Measurements from ENCODE around the gene ATP8A2. TPM values are rescaled to one million over a fixed set of nuclear protein-coding genes. Genes with fewer than 3 reads are reported as not detected.

ATP8A2 gene
- total and polyA plus RNA-seq, 2 of the 8 experiments (the other 6 are each of a cell fraction or from before 2014, with no cell fraction given) = 2.4 to 8.3 TPM

DNA sequence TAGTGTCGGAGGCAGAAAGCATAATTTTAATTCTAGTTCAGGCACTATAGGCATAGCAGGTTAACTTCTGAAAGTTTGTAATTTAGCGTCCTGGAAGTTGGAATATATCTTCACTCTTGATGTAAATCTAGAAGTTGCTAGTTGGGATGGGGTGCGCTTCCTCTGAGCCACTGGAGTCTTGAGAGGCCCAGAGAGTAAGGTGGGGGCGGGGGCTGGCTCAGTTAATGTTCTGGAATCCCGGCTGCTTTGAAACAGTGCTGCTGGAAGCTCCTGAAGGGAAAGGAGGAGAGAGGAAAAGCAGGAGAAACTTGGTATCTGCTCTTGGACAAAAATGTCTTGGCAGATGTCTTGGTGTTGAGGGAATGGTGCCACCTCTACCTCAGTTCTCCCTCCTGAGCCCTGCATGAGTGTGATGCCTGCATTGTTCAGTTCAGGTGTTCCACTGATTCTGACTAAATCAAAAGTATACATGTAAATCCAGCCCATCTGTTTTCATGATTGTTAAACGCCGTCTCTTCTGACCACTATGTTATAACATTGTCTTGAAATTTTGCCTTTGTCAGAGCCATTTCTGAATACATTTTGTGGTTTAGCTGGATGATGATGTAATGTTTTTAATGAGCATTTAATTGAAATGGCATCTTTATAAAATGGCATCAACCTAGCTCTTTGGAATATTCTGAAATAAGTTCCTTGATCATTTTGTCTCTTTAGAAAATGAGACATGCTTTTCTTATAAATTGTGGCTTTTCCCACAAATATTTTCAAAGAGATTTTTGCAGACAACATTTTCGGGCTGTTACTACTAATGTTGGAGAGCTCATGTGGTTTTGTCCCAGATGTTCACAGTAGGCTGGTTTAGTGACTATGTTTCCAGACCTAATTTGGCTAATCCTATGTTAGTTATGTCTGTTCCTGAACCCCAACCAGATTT is 477.3 kb downstream of the ATP8A2 start (continued):
- TF ChIP-seq, protein P1, sequence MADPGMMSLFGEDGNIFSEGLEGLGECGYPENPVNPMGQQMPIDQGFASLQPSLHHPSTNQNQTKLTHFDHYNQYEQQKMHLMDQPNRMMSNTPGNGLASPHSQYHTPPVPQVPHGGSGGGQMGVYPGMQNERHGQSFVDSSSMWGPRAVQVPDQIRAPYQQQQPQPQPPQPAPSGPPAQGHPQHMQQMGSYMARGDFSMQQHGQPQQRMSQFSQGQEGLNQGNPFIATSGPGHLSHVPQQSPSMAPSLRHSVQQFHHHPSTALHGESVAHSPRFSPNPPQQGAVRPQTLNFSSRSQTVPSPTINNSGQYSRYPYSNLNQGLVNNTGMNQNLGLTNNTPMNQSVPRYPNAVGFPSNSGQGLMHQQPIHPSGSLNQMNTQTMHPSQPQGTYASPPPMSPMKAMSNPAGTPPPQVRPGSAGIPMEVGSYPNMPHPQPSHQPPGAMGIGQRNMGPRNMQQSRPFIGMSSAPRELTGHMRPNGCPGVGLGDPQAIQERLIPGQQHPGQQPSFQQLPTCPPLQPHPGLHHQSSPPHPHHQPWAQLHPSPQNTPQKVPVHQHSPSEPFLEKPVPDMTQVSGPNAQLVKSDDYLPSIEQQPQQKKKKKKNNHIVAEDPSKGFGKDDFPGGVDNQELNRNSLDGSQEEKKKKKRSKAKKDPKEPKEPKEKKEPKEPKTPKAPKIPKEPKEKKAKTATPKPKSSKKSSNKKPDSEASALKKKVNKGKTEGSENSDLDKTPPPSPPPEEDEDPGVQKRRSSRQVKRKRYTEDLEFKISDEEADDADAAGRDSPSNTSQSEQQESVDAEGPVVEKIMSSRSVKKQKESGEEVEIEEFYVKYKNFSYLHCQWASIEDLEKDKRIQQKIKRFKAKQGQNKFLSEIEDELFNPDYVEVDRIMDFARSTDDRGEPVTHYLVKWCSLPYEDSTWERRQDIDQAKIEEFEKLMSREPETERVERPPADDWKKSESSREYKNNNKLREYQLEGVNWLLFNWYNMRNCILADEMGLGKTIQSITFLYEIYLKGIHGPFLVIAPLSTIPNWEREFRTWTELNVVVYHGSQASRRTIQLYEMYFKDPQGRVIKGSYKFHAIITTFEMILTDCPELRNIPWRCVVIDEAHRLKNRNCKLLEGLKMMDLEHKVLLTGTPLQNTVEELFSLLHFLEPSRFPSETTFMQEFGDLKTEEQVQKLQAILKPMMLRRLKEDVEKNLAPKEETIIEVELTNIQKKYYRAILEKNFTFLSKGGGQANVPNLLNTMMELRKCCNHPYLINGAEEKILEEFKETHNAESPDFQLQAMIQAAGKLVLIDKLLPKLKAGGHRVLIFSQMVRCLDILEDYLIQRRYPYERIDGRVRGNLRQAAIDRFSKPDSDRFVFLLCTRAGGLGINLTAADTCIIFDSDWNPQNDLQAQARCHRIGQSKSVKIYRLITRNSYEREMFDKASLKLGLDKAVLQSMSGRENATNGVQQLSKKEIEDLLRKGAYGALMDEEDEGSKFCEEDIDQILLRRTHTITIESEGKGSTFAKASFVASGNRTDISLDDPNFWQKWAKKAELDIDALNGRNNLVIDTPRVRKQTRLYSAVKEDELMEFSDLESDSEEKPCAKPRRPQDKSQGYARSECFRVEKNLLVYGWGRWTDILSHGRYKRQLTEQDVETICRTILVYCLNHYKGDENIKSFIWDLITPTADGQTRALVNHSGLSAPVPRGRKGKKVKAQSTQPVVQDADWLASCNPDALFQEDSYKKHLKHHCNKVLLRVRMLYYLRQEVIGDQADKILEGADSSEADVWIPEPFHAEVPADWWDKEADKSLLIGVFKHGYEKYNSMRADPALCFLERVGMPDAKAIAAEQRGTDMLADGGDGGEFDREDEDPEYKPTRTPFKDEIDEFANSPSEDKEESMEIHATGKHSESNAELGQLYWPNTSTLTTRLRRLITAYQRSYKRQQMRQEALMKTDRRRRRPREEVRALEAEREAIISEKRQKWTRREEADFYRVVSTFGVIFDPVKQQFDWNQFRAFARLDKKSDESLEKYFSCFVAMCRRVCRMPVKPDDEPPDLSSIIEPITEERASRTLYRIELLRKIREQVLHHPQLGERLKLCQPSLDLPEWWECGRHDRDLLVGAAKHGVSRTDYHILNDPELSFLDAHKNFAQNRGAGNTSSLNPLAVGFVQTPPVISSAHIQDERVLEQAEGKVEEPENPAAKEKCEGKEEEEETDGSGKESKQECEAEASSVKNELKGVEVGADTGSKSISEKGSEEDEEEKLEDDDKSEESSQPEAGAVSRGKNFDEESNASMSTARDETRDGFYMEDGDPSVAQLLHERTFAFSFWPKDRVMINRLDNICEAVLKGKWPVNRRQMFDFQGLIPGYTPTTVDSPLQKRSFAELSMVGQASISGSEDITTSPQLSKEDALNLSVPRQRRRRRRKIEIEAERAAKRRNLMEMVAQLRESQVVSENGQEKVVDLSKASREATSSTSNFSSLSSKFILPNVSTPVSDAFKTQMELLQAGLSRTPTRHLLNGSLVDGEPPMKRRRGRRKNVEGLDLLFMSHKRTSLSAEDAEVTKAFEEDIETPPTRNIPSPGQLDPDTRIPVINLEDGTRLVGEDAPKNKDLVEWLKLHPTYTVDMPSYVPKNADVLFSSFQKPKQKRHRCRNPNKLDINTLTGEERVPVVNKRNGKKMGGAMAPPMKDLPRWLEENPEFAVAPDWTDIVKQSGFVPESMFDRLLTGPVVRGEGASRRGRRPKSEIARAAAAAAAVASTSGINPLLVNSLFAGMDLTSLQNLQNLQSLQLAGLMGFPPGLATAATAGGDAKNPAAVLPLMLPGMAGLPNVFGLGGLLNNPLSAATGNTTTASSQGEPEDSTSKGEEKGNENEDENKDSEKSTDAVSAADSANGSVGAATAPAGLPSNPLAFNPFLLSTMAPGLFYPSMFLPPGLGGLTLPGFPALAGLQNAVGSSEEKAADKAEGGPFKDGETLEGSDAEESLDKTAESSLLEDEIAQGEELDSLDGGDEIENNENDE (IDR thresholded peaks at IDR 0.05; ENCODE audit: insufficient replicate concordance, low read length) = no peak
- TF ChIP-seq SIX5 (IDR thresholded peaks at IDR 0.05; ENCODE audit: low read depth, low read length) (no peak), JUND (IDR thresholded peaks at IDR 0.05; ENCODE audit: low read length) (no peak), SIN3A (conservative IDR thresholded peaks at IDR 0.05 in 1 of 2, IDR thresholded peaks at IDR 0.05 in 1 of 2; ENCODE audit: low read depth in 1 of 2, low read length in 2 of 2) (no peak), SP2 (IDR thresholded peaks at IDR 0.05; ENCODE audit: low read length) (no peak), RFX5 (IDR thresholded peaks at IDR 0.05; ENCODE audit: borderline replicate concordance, low read depth, low read length) (no peak), GABPA (IDR thresholded peaks at IDR 0.05; ENCODE audit: borderline replicate concordance, insufficient read depth, low read length) (no peak)
- TF ChIP-seq, protein P2, sequence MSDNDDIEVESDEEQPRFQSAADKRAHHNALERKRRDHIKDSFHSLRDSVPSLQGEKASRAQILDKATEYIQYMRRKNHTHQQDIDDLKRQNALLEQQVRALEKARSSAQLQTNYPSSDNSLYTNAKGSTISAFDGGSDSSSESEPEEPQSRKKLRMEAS (IDR thresholded peaks at IDR 0.05) = no peak

Data from H1 (cell line).